C4-2B (cell line): Measurements from ENCODE around the gene CCS.

ENCODE experiments used
- H3K27ac ChIP-seq: fragments of 450-650 bp; 2 replicates; pipeline ENCODE4 v1.5.1; 2017
- CTCF ChIP-seq: fragments of 450-650 bp; conservative IDR thresholded peaks from 2 replicates; pipeline ENCODE4 v1.5.1; 2017; ENCODE audit warnings: mild to moderate bottlenecking
- ZFX ChIP-seq: fragments of 450-650 bp; IDR thresholded peaks from 2 replicates; pipeline ENCODE4 v1.6.1; 2017

Gene CCS

GRCh38 chr11:66556086-66556485 is 36.9 kb upstream of the CCS start:
- no peak for TF ChIP-seq CTCF
- TF ChIP-seq ZFX: no peak

DNA sequence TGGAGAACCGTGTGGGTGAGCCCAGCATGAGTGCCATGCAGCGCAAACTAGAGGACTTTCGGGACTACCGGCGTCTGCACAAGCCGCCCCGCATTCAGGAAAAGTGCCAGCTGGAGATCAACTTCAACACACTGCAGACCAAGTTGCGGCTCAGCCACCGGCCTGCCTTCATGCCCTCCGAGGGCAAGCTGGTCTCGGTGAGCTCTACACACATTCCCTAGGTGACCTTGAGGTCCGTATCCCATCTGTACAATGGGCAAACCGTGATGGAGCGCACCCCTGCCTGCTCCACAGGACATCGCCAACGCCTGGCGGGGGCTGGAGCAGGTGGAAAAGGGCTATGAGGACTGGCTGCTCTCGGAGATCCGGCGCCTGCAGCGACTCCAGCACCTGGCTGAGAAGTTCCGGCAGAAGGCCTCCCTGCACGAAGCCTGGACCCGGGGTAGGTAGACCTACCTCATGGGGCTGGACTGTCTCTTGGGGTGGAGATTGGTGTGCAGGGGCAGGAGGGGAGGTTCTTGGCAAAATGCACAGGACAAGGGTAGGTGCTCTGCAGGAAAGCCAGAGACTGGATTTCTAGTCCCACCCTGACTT is 35.2 kb upstream of the CCS start:
- no peak overlapping the region for H3K27ac ChIP-seq
- no peak for TF ChIP-seq CTCF
- no peak for TF ChIP-seq ZFX

More at GRCh38 chr11:66556086-66556485, 36.9 kb upstream of the CCS start:
- H3K27ac ChIP-seq: no peak overlapping the region

GRCh38 chr11:66559142-66559865 is 33.7 kb upstream of the CCS start:
- TF ChIP-seq CTCF: no peak
- no peak for TF ChIP-seq ZFX
- no peak overlapping the region for H3K27ac ChIP-seq

DNA sequence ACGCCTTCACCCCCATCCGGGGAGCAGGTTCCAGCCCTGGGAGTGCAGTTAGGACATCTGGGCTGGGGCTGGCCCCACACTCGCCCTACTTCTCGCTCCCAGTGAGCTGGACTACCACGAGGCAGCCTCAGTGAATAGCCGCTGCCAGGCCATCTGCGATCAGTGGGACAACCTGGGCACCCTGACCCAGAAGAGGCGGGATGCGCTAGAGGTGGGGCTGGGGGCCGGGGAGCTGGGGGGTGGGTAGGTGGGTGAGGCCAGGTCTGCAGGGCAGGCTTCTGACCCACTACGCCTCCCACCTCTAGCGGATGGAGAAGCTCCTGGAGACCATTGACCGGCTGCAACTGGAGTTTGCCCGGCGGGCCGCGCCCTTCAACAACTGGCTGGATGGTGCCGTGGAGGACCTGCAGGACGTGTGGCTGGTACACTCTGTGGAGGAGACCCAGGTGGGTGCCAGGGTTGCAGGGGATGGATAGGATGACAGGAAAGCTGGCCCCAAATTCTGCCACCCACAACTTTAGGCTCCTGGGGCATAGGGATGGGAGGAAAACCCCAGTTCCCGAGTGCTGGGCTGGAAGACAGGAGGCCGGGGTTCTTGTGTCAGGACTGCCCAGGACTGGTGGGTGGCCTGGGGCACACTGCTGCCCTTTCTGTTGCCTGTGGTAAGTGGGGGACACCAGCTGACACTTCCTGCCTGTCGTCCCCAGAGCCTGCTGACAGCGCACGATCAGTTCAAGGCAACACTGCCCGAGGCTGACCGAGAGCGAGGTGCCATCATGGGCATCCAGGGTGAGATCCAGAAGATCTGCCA is 32.9 kb upstream of the CCS start:
- TF ChIP-seq CTCF: no peak
- no peak for TF ChIP-seq ZFX
- H3K27ac ChIP-seq: no peak overlapping the region

GRCh38 chr11:66561178-66561974 is 31.6 kb upstream of the CCS start:
- no peak overlapping the region for H3K27ac ChIP-seq
- TF ChIP-seq CTCF (no peak), ZFX (no peak)

GRCh38 chr11:66561975-66562248 is 31.1 kb upstream of the CCS start:
- TF ChIP-seq CTCF: no peak
- no peak for TF ChIP-seq ZFX

More at GRCh38 chr11:66561975-66562248, 31.1 kb upstream of the CCS start:
- no peak overlapping the region for H3K27ac ChIP-seq
